Activated CD4-positive, alpha-beta memory T cell treated with anti-CD3 and anti-CD28 coated beads for 36 hours (primary cell): ENCODE measurements around the gene CLPTM1L. TPM values are rescaled to one million over a fixed set of nuclear protein-coding genes. Genes with fewer than 3 reads are reported as not detected.
"Not testable (repeated sequence)": the region's sequence is repeated elsewhere in the genome, so short reads cannot be mapped to it uniquely, and the experiment has no call there.

Experiments
- CTCF ChIA-PET: fragments of 350-600 bp; sonication (Branson Sonifier 250); formaldehyde crosslinking; loops from one replicate; lab custom pipeline; 2021; ENCODE audit warnings: antibody characterized with exemption, inconsistent platforms; lab: Charles Lee
- POLR2A ChIA-PET: fragments of 350-600 bp; sonication (Branson Sonifier 250); formaldehyde crosslinking; loops from one replicate; lab custom pipeline; 2021; ENCODE audit warnings: antibody characterized with exemption; lab: Charles Lee
- DNase-seq: peaks from one replicate; pipeline ENCODE4 v3.0.0-alpha.2; 2020
- H3K27ac Mint-ChIP-seq: one replicate; pipeline ENCODE4 v1.8.0; 2021; ENCODE audit warnings: mixed read lengths
- H3K27me3 Mint-ChIP-seq: one replicate; pipeline ENCODE4 v1.8.0; 2021; ENCODE audit warnings: mixed read lengths
- H3K36me3 Mint-ChIP-seq: one replicate; pipeline ENCODE4 v1.8.0; 2021; ENCODE audit warnings: mixed read lengths
- H3K4me1 Mint-ChIP-seq: one replicate; pipeline ENCODE4 v1.8.0; 2021; ENCODE audit warnings: low read depth, mixed read lengths
- H3K4me3 Mint-ChIP-seq: one replicate; pipeline ENCODE4 v1.8.0; 2021; ENCODE audit warnings: mild to moderate bottlenecking, mixed read lengths
- H3K9me3 Mint-ChIP-seq: one replicate; pipeline ENCODE4 v1.8.0; 2021; ENCODE audit warnings: mixed read lengths
- intact Hi-C: fragments of 100-400 bp; cut with micrococcal nuclease; formaldehyde crosslinking; loops from one replicate; pipeline ENCODE4 v1.15.1; 2023
- total RNA-seq, 2 experiments: library from RNA; stranded (reverse); gene quantifications; one replicate each; pipeline ENCODE4 v1.2.3, GENCODE V29; 2021

Gene CLPTM1L
- total RNA-seq, 2 experiments from 2014 or later: 70.1 to 72.9 TPM

DNA sequence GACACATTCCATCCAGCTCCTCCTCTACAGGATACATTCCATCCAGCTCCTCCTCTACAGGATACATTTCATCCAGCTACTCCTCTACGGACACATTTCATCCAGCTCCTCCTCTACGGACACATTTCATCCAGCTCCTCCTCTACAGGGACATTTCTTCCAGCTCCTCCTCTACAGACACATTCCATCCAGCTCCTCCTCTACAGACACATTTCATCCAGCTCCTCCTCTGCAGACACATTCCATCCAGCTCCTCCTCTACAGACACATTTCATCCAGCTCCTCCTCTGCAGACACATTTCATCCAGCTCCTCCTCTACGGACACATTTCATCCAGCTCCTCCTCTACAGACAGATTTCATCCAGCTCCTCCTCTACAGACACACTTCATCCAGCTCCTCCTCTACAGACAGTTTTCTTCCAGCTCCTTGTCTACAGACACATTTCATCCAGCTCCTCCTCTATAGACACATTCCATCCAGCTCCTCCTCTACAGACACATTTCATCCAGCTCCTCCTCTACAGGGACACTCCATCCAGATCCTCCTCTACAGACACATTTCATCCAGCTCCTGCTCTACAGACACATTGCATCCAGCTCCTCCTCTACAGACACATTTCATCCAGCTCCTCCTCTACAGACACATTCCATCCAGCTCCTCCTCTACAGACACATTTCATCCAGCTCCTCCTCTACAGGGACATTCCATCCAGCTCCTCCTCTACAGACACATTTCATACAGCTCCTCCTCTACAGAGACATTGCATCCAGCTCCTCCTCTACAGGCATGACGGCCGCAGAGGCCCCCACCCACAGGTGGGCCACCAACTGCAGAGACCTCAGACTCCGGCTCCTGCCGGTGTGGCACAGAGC lies 16.4 kb downstream of the CLPTM1L start:
- ChIA-PET POLR2A (interaction anchor here (1.0 kb wide), 1 partner anchor 196 kb away, joined by 3 read pairs; the partner anchor contains the start of gene LPCAT1), CTCF (interaction anchor here (1.2 kb wide), 1 partner anchor 9 kb away, joined by 4 read pairs; no protein-coding TSS in a partner anchor)
- H3K27me3 Mint-ChIP-seq, H3K4me1 Mint-ChIP-seq, H3K9me3 Mint-ChIP-seq, H3K4me3 Mint-ChIP-seq, DNase-seq, intact Hi-C loops: not testable (repeated sequence)
- peaks cover 18% of the 10 kb centered on the region for H3K36me3 Mint-ChIP-seq
- peak overlapping the region; percentile 6 for H3K27ac Mint-ChIP-seq

DNA sequence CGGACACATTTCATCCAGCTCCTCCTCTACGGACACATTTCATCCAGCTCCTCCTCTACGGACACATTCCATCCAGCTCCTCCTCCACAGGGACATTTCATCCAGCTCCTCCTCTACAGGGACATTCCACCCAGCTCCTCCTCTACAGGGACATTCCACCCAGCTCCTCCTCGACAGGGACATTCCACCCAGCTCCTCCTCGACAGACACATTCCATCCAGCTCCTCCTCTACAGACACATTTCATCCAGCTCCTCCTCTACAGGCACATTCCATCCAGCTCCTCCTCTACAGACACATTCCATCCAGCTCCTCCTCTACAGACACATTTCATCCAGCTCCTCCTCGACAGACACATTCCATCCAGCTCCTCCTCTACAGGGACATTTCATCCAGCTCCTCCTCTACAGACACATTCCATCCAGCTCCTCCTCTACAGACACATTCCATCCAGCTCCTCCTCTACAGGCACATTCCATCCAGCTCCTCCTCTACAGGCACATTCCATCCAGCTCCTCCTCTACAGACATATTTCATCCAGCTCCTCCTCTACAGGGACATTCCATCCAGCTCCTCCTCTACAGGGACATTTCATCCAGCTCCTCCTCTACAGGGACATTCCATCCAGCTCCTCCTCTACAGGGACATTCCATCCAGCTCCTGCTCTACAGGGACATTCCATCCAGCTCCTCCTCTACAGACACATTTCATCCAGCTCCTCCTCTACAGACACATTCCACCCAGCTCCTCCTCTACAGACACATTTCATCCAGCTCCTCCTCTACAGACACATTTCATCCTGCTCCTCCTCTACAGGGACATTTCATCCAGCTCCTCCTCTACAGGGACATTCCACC lies 17.8 kb downstream of the CLPTM1L start:
- H3K27me3 Mint-ChIP-seq, intact Hi-C loops, H3K27ac Mint-ChIP-seq, H3K9me3 Mint-ChIP-seq, H3K4me1 Mint-ChIP-seq, H3K4me3 Mint-ChIP-seq, DNase-seq: not testable (repeated sequence)
- peaks cover 16% of the 10 kb centered on the region for H3K36me3 Mint-ChIP-seq
- ChIA-PET POLR2A (interaction anchor here (1.3 kb wide), 1 partner anchor 11 kb away, joined by 7 read pairs; no protein-coding TSS in a partner anchor), CTCF (interaction anchor here (0.7 to 1.0 kb wide), 2 partner anchors 24 to 156 kb away, joined by 3 to 4 read pairs; no protein-coding TSS in a partner anchor)

DNA sequence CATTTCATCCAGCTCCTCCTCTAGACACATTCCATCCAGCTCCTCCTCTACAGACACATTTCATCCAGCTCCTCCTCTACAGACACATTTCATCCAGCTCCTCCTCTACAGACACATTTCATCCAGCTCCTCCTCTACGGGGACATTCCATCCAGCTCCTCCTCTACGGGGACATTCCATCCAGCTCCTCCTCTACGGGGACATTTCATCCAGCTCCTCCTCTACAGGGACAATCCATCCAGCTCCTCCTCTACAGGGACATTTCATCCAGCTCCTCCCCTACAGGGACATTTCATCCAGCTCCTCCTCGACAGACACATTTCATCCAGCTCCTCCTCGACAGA lies 18.4 kb downstream of the CLPTM1L start:
- CTCF ChIA-PET: interaction anchor here (0.7 to 1.0 kb wide), 2 partner anchors 23 to 156 kb away, joined by 3 to 4 read pairs; no protein-coding TSS in a partner anchor

DNA sequence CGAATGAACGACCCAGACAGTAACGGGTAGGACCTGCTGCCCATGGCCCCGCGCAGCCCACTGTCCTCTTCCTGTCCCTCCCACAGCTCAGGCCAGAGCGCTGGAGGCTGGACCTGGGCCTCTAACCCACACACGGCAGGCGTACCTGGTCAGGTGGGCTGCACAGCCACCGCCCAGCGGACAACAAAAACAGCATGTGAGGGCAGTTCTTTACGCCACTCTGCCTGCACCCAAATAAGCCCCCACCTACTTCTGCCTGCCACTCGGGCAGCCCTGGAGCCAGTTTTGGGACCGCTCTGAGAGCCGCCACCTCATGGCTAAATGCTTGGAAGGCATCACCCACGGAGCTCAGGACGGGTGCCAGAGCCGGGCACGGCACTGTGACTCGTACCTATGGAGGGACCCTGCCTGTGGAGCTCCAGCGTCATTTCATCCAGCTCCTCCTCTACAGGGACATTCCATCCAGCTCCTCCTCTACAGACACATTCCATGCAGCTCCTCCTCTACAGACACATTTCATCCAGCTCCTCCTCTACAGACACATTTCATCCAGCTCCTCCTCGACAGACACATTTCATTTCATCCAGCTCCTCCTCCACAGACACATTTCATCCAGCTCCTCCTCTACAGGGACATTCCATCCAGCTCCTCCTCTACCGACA lies 18.9 kb downstream of the CLPTM1L start:
- CTCF ChIA-PET: interaction anchor here (1.0 kb wide), 1 partner anchor 23 kb away, joined by 4 read pairs; no protein-coding TSS in a partner anchor
- DNase-seq: no peak
- Mint-ChIP-seq H3K36me3 (peaks cover 20% of the 10 kb centered on the region), H3K4me3 (no peak overlapping the region), H3K4me1 (peaks cover 3% of the 10 kb centered on the region), H3K27me3 (no peaks in the 10 kb centered on the region), H3K9me3 (no peaks in the 10 kb centered on the region), H3K27ac (no peak overlapping the region)
- intact Hi-C loops: no loop called here
- POLR2A ChIA-PET: interaction anchor here (1.3 kb wide), 1 partner anchor 10 kb away, joined by 7 read pairs; no protein-coding TSS in a partner anchor

More for the DNA sequence above, 18.4 kb downstream of the CLPTM1L start:
- H3K36me3 Mint-ChIP-seq: peaks cover 17% of the 10 kb centered on the region
- H3K4me1 Mint-ChIP-seq, H3K9me3 Mint-ChIP-seq, DNase-seq, H3K27me3 Mint-ChIP-seq, H3K27ac Mint-ChIP-seq, intact Hi-C loops, H3K4me3 Mint-ChIP-seq: not testable (repeated sequence)
- POLR2A ChIA-PET: interaction anchor here (1.3 kb wide), 1 partner anchor 11 kb away, joined by 7 read pairs; no protein-coding TSS in a partner anchor

DNA sequence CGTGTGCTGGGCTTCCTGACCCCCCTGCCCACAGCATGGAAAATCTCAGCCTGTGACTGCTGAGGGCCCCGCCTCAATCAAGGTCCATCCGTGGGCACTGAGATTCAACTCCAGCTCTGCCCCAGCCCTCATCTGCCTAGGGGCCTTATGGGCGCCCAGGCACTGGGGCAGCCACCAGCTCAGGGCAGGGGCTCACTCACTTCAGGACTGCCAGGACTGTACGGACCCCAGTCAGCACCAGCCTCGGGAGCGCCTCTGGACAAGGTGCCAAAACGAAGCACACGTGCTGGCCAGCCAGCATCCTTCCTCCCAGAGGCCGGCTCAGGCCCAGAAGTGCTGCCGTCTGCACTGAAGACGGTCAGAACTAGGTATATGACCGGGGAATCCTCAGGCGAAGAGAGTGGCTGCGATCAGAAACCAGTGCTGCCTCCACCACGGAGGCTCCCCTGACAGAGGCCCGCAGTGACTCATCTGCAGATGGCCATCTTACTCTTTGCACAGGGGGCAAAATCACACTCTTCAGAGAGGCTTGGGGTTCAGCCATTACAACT lies 19.6 kb downstream of the CLPTM1L start:
- no peak overlapping the region for H3K27ac Mint-ChIP-seq
- H3K4me1 Mint-ChIP-seq: peaks cover 3% of the 10 kb centered on the region
- no peak overlapping the region for H3K4me3 Mint-ChIP-seq
- H3K9me3 Mint-ChIP-seq: no peaks in the 10 kb centered on the region
- H3K27me3 Mint-ChIP-seq: no peaks in the 10 kb centered on the region
- POLR2A ChIA-PET: no interaction called here
- peaks cover 15% of the 10 kb centered on the region for H3K36me3 Mint-ChIP-seq
- intact Hi-C loops: no loop called here
- DNase-seq: no peak
- CTCF ChIA-PET: no interaction called here

DNA sequence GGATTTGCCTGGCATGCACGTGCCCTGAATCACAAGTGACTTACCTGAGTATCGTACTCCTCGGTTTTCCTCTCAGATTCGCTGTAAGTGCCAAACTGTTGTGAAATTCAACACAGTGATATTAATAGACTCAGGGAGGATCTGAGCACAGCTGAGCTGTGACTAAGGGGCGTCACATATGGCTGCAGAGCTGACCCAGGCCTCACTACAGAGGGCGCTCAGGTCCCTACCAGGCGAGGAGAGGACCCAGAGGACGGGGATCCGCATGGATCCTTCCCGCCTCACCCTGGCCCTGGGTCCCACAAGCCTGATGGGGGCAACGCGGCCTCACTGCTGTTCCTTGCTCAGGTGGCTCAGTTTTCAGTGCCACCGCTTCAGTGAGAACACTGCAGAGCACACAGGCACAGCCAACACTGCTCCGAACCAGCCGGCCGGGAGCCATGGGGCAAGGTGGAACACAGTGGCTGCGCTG lies 20.1 kb downstream of the CLPTM1L start:
- Mint-ChIP-seq H3K36me3 (peaks cover 16% of the 10 kb centered on the region), H3K27ac (no peak overlapping the region), H3K4me3 (no peak overlapping the region), H3K9me3 (no peaks in the 10 kb centered on the region), H3K4me1 (peaks cover 3% of the 10 kb centered on the region), H3K27me3 (no peaks in the 10 kb centered on the region)
- ChIA-PET CTCF (no interaction called here), POLR2A (no interaction called here)
- no peak for DNase-seq
- intact Hi-C loops: no loop called here

DNA sequence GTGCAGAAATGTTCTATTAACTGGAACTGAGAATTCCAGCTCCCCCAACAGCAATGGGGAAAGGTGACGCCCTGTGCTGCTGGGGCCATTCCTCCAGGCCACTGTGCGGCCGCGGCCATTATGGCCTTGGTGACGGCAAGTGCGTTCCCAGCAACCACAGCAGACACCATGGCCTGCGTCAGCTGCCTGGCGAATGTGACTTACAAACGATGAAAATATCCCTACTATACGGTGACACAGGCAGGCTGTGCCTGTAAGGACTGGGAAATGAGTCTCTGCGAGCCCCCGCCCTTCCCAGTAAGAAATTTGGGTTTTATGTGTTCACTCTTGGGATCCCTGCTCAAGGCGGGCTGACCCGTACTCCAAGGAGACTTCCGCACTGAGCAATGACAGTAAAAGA lies 20.6 kb downstream of the CLPTM1L start:
- no peaks in the 10 kb centered on the region for H3K27me3 Mint-ChIP-seq
- POLR2A ChIA-PET: no interaction called here
- intact Hi-C loops: no loop called here
- no peak overlapping the region for H3K27ac Mint-ChIP-seq
- no peak for DNase-seq
- CTCF ChIA-PET: no interaction called here
- H3K36me3 Mint-ChIP-seq: peaks cover 16% of the 10 kb centered on the region
- H3K9me3 Mint-ChIP-seq: no peaks in the 10 kb centered on the region
- H3K4me3 Mint-ChIP-seq: no peak overlapping the region
- H3K4me1 Mint-ChIP-seq: peaks cover 3% of the 10 kb centered on the region

DNA sequence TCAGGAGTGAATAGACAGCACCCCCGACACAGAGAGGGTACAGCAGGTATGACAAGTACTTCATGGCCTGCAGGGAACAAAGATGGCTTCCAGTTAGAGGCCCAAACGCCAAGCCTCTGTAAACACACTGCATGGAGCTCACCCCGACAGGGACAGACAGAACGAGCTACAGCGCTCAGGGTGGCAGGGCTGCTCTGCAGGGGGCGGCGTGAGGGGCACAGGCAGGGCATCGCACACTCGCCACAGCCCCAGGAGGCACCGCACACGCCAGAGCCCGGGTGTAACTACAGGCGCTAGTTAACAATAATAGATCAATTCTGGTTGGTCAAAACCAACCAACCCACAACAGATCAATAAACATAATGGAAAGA lies 21.1 kb downstream of the CLPTM1L start:
- ChIA-PET POLR2A (interaction anchor here (0.6 kb wide), 1 partner anchor 11 kb away, joined by 3 read pairs; no protein-coding TSS in a partner anchor), CTCF (no interaction called here)
- no peak overlapping the region for H3K4me3 Mint-ChIP-seq
- H3K27me3 Mint-ChIP-seq: no peaks in the 10 kb centered on the region
- no peak for DNase-seq
- H3K27ac Mint-ChIP-seq: no peak overlapping the region
- H3K4me1 Mint-ChIP-seq: peaks cover 2% of the 10 kb centered on the region
- H3K36me3 Mint-ChIP-seq: peaks cover 18% of the 10 kb centered on the region
- no peaks in the 10 kb centered on the region for H3K9me3 Mint-ChIP-seq
- intact Hi-C loops: no loop called here

DNA sequence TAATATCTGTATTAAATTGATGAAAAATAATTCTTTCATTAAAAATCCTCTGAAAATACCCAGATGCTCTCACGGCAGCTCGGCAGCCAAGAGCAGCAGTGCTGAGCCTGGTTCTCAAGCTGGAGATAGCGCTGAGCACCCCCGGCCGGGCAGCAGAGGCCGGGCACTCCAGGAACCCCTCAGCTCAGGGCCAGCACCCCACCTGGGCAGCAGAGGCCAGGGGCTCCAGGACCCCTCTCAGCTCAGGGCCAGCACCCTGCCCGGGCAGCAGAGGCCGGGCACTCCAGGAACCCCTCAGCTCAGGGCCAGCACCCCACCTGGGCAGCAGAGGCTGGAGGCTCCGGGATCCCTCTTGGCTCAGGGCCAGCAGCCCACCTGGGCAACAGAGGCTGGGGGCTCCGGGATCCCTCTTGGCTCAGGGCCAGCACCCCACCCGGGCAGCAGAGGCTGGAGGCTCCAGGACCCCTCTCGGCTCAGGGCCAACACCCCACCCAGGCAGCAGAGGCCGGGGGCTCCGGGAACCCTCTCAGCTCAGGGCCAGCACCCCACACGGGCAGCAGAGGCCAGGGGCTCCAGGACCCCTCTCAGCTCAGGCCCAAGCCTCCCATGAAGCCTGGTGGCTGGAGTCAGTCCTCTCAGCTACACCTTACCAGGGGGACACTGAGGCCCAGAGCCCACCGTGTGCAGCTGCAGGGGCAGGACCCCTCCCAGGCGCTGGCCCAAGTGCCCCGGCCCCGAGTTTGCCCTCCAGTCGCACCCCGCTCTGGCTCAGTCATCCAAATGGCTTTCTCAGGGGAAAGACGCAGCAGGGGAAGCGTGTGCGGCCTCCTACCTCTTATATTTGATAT lies 21.7 kb downstream of the CLPTM1L start:
- Mint-ChIP-seq H3K4me1 (no peaks in the 10 kb centered on the region), H3K27ac (no peak overlapping the region), H3K27me3 (no peaks in the 10 kb centered on the region), H3K4me3 (no peak overlapping the region), H3K9me3 (no peaks in the 10 kb centered on the region), H3K36me3 (peaks cover 24% of the 10 kb centered on the region)
- DNase-seq: no peak
- ChIA-PET CTCF (interaction anchor here (0.7 kb wide), 1 partner anchor 64 kb away, joined by 6 read pairs; no protein-coding TSS in a partner anchor), POLR2A (interaction anchor here (0.6 kb wide), 1 partner anchor 11 kb away, joined by 3 read pairs; no protein-coding TSS in a partner anchor)
- intact Hi-C loops: no loop called here

DNA sequence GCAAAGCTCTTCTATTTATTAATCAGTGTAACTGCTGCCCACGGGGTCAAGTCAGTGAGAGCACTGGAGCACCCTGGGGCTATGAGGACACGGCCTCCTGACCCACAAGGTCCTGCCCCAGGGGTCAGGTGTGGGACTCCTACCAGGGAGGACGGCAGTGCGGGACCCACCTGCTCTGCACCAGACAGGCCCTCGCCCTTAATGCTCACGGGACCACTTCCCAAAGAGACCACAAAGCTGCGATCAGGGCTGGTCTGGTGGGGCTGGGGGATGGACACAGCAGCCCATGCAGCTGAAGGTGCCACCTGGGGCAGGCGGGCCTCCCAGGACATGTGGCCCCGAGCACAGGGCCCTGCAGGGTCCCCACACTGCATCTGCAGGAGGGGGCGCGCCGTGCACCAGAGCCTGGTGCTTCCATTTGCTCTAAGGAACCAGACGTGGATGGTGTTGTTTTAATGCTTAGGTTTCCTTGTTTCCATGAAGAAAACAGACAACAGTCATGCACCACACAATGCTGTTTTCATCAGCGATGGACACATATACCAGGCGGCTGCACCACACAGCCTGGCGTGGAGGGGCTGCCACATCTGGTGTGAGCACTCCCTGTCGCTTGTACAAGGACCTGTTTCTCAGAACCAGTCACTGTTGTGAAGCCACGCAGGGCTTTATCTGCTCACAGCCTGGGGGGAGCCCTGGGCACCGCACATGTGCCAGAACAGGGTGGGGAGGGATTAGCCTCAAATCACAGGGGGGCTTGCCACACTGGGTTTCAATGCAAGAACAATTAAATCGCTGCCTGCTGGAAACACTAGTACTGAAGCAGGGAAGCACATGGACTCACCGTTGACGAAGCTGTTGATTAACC lies 22.6 kb downstream of the CLPTM1L start:
- no peak for DNase-seq
- CTCF ChIA-PET: interaction anchor here (0.7 kb wide), 1 partner anchor 65 kb away, joined by 6 read pairs; no protein-coding TSS in a partner anchor
- Mint-ChIP-seq H3K36me3 (peaks cover 26% of the 10 kb centered on the region), H3K4me3 (no peak overlapping the region), H3K27ac (no peak overlapping the region), H3K9me3 (no peaks in the 10 kb centered on the region), H3K4me1 (peaks cover 3% of the 10 kb centered on the region), H3K27me3 (no peaks in the 10 kb centered on the region)
- intact Hi-C loops: no loop called here
- POLR2A ChIA-PET: no interaction called here
